GM21381 (cell line): ENCODE measurements around the gene PTTG1IP.

ENCODE experiments used
- ATAC-seq: cut with Tn5 transposase; IDR thresholded peaks from one replicate; pipeline ENCODE4 v1.9.1; 2021; ENCODE audit warnings: mild to moderate bottlenecking, moderate library complexity; ENCODE audit not compliant: unreplicated experiment

PTTG1IP gene

GRCh38 chr21:44898011-44898488 is 24.6 kb upstream of the PTTG1IP start:
- no peak for ATAC-seq

- ATAC-seq: no peak
Measured at GRCh38 chr21:44897326-44898010, 24.0 kb upstream of the PTTG1IP start.

GRCh38 chr21:44896561-44897286 is 23.2 kb upstream of the PTTG1IP start:
- no peak for ATAC-seq

- ATAC-seq: no peak
Measured at GRCh38 chr21:44895859-44896258, 22.4 kb upstream of the PTTG1IP start.

- no peak for ATAC-seq
Measured at GRCh38 chr21:44894687-44895302, 21.3 kb upstream of the PTTG1IP start.

GRCh38 chr21:44893948-44894656 is 20.6 kb upstream of the PTTG1IP start:
- ATAC-seq: no peak

- ATAC-seq: no peak
Measured at GRCh38 chr21:44893278-44893556, 19.7 kb upstream of the PTTG1IP start.

- ATAC-seq: no peak
Measured at GRCh38 chr21:44892536-44893277, 19.2 kb upstream of the PTTG1IP start.

- no peak for ATAC-seq
Measured at GRCh38 chr21:44892095-44892494, 18.6 kb upstream of the PTTG1IP start.

GRCh38 chr21:44891631-44892031 is 18.1 kb upstream of the PTTG1IP start:
- ATAC-seq: no peak

- ATAC-seq: no peak
Measured at GRCh38 chr21:44890961-44891541, 17.6 kb upstream of the PTTG1IP start.

- ATAC-seq: no peak
Measured at GRCh38 chr21:44890338-44890931, 16.9 kb upstream of the PTTG1IP start.

GRCh38 chr21:44889625-44890337 is 16.3 kb upstream of the PTTG1IP start:
- no peak for ATAC-seq

GRCh38 chr21:44888581-44889550 is 15.4 kb upstream of the PTTG1IP start:
- ATAC-seq: no peak

- no peak for ATAC-seq
Measured at GRCh38 chr21:44887807-44888580, 14.5 kb upstream of the PTTG1IP start.

GRCh38 chr21:44887126-44887806 is 13.8 kb upstream of the PTTG1IP start:
- no peak for ATAC-seq
